NCI-H1092 (cell line): ENCODE data around the gene TTC33.
"Not testable (repeated sequence)": the region's sequence is repeated elsewhere in the genome, so short reads cannot be mapped to it uniquely, and the experiment has no call there.

Source experiments
- DNase-seq: peaks from one replicate; lab custom pipeline; 2025; lab: John Stamatoyannopoulos, UW

Gene TTC33

DNA sequence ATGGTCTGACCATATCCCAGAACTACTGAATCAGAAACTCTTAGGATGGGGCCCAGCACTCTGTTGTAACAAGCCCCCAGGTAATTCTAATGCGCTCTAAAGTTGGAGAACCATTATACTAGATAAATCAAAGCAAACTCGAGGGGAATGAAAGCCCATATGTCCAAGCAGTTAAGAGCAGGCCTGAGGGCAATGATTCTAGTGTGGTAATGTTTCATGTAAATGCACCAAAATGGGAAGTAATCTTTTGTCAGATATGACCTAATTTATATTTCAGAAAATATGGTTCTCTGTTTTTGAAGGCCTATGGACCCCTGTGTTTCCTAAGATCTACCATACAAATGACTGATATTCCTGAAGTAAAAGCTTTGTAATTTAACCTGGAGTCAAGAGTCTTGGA is 184.0 kb downstream of the TTC33 start:
- DNase-seq: no peak

DNA sequence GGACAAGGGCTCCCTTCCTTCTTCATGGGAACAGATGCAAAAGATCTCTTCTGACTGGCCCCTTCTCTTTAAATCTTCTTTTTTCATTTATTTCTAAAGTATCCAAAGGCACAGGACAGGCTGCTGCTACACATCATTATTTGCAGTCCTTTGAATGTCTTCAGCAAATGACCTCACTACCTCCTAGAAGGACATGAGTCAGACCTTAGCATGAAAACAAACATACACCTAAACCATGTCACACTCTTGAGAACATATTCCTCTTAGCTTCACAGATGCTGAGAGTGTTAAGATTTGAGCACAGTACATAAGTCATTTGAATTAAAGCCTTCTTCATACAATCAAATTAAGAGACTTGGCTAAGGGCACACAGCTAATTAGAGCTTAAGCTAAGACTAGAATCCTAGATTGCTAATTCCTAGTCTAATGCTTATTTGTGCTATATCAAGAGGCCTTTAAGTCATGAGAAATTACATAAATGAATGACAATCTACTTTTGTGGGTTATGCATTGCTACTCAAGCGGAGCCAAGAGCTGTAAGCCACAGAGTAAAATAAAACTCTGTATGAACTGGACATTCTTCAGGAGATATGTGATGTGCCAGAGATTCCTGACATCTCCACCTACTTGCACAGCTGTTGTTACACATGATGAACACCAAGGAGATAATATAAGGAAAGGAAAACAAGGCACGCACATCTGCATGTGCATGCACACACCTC is 185.2 kb downstream of the TTC33 start:
- DNase-seq: no peak

DNA sequence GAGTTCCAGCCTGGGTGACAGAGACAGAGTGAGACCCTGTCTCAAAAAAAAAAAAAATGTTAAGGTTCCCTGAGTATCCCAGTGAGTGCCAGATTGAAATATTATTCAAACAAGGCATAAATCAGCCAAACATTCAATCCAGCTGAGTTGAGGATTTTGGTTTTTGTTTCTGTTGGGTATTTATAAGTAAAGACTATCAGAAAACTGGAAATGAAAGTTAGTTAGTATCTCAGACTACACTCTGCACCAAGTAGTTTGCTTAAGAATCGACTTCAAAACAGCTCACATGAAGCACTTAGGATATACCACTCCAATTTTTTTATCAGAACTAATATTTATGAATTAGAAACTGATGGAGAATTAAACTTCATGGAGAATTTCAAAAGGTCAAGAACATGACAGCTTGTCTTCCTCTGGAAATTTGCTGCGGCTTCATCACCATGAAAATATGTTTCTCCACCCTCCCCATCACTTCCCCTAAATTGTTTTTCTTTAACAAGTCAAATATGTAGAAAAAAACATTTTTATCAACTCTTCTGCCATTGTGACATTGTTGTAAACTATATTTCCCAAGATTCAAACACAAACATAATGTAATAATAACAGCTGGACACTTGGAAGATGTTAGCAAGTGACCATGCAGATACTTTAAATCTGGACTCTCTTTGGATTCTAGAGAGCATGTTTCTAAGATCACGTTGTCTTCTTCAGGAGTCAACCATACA is 186.1 kb downstream of the TTC33 start:
- DNase-seq: no peak

DNA sequence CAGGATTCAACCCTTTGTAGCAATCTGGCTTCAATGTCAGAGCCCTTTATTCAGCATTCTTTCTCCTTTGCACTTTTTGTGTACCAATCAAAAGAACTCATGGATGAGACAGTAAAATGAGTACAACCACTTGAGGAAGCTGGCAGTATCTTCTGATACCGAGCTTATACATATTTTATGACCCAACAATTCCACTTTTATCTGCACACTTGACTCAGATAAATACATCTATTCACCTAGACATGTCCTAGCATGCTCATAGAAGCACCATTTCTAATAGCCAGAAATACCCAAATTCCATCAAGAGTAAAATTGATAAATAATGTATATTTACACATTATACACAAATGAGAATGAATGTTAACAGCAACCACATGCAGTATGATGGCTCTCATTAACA is 187.2 kb downstream of the TTC33 start:
- no peak for DNase-seq

DNA sequence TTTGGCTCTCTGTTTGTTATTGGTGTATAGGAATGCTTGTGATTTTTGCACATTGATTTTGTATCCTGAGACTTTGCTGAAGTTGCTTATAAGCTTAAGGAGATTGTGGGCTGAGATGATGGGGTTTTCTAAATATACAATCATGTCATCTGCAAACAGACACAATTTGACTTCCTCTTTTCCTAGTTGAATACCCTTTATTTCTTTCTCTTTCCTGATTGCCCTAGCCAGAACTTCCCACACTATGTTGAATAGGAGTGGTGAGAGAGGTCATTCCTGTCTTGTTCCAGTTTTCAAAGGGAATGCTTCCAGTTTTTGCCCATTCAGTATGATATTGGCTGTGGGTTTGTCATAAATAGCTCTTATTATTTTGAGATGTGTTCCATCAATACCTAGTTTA is 192.6 kb downstream of the TTC33 start:
- not testable (repeated sequence) for DNase-seq

DNA sequence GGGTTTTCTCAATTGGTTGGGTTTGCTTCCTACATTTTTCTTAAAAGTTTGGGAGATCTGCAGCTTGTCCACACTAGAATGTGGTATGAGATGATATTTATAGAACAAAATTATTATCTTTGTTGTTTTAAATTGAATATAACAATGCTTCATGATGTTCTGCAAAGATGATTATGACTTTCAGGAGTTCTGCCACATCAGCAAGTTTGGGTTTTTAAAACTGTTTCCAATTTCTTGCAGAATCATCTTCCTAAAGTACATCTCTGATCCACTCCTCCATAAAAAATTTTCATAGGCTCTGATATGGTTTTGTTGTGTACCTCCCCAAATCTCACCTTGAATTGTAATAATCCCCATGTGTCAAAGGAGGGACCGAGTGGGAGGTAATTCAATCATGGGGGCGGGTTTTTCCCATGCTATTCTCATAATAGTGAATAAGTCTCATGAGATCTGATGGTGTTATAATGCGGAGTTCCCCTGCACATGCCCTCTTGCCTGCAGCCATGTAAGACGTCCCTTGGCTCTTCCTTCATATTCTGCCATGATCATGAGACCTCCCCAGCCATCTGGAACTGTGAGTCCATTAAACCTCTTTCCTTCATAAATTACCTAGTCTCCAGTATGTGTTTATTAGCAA is 195.2 kb downstream of the TTC33 start:
- DNase-seq: no peak

DNA sequence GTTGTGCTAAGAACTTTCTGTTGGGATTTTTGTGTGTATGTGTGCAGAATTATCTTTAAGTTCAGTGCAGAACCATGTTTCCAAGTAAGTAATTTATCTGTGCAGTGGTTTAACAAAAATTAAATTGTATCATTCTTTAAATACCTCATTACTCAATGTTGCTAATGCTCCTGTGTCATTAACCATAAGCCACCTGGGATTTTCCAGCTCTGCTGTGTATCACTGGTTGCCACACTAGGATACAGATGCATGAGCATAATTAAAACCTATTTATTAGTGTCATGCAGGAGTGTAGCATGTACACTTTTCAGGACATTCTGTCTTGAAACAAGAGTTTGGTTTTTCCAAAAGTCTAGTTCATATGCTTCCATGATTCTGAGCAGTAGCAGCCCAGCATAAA is 196.5 kb downstream of the TTC33 start:
- DNase-seq: no peak

DNA sequence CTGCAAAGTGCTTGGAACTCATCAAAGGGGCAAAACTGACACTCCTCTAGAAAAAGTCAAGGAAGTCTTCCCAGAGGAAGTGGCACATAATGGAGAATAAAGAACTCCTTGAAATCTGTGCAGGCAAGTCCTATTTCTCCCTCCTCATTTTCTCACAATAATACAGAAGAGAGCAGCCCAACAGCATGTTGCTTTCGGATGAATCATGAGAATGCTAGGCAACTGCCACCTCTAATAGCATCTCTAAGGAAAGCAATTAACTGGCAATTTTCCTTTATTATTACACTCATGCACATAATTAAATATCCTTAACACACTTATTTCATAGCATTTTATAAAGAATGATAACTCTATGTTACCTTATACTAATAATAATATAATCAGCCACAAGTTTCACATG is 198.3 kb downstream of the TTC33 start:
- no peak for DNase-seq

DNA sequence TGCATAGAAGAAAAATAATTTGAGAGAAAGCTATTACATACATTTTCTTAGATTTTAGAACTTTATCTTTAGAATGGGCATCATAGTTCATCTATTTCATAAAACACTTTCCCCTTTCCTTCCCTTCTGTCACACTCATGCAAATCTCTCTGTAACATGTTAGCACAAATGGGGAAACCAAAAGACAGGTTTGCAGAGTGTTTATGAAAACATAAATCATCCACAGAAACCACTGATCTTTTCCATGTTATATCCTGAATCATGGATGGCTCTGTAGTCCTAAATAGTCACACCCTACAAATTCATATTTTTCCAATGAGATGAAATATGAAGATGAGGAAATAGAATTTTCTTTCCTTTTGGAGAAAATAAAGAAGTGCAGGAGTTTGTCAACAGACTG is 198.9 kb downstream of the TTC33 start:
- DNase-seq: no peak

DNA sequence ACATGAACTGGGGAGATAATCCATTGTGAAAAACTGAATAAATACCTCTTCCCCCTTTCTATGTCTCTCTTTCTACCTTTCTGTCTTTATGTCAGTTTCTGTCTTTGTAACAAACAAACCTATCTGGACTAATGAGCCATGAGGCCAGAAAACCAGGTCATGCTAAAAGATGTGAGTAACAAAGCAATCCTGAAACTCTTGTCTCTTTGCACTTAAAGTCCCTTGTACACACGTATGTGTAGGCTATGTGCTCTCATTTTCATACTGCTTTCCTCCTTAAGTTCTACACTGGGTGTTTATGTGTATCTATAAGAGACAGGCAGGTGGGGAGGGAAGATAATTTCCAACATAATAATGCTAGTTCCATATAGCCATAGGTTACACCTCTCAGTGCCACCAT is 199.9 kb downstream of the TTC33 start:
- no peak for DNase-seq

DNA sequence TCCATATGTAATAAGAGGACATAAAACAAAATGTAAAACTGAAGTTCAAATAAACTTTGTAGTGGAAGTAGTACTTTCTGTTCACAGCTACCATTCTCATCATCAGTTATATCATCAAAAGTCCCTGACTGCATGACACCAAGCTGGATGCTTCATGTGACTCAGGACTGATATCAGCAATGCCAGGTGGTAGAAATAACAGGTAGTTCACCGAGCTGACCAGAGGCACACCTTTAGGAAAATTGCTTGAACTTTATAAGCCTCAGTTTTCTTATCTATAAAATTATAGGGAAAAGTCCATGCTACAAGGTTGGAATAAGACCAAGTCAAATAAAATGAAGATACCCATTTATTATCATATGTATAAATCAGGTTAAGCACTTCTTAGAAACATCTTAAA is 200.9 kb downstream of the TTC33 start:
- DNase-seq: no peak

DNA sequence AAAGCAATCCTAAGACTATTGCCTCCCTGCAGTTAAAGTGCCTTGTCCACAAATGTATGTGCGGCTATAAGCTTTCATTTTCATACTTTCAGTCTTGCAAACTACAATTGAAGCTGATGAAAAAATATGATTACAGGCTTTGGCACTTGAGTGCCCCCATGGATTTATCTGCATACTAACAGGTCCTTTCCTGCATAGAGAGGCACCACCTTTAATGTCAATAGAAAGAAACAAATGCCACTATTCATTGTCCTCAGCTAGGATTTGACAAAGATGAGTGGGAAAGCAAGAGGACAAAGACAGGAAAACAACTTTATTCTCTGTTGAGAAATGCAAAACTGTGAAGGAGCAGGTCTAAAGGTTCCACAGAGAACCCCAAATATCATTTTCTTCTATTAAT is 201.7 kb downstream of the TTC33 start:
- no peak for DNase-seq

DNA sequence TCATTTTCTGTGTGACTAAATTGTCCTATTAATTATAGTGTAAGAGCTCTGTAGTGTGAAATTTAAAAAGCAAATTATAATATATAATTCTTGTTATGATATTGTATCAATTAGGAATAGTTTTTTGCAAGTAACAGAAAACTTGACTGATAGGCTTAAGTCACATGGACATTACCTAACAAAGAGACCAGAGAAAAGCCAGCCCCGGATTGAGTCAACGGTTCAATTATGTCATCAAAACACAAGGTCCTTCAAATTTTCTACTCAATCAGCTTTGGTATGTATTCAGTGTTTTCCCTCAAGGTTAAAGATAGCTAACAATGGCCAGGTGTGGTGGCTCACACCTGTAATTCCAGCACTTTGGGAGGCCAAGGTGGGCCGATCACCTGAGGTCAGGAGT is 202.8 kb downstream of the TTC33 start:
- no peak for DNase-seq

DNA sequence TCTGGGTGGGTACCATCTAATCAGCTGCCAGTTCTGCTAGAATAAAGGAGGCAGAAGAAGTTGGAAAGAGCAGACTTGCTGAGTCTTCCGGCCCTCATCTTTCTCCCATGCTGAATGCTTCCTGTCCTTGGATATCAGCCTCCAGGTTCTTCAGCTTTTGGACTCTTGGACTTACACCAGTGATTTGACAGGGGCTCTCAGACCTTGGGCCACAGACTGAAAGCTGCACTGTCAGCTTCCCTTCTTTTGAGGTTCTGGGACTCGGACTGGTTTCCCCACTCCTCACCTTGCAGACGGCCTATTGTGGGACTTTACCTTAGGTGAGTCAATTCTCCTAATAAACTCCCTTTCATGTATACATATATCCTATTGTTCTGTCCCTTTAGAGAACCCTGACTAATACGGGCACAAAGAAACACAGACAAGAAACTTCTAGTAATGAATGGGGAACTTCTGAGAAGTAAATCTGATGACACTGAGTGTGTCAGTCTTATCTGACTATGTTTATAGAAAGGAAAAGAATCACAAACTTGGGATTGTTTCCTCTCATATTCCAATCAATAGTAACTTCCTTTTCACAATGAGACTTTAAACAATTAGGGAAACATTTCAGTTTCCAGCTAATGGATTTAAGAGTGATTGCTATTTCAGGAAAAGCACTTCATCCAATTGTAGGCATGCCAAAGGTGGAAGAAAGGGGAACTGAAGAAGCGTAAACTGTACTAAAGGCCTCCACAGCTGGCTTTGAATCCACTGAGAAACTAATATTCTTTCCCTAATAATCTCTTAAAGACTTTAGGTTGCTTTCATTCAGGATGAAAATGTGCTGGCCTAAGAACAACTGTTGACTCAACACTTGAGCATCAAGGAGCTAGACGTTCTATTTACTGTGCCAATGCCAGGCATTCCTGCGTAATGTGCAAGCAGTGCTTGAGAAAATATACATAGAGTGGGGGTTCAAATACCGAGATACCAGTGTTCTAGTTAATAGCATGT is 204.0 kb downstream of the TTC33 start:
- no peak for DNase-seq

DNA sequence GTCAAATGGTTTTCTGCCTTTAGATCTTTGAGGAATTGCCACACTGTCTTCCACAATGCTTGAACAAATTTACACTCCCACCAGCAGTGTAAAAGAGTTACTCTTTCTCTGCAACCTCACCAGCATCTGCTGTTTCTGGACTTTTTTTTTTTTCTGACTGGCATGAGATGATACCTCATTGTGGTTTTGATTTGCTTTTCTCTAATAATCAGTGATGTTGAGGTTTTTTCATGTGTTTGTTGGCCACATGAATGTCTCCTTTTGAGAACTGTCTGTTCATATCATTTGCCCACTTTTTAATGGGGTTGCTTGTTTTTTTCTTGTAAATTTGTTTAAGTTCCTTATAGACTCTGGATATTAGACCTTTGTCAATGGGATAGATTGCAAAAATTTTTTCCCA is 205.3 kb downstream of the TTC33 start:
- DNase-seq: no peak

DNA sequence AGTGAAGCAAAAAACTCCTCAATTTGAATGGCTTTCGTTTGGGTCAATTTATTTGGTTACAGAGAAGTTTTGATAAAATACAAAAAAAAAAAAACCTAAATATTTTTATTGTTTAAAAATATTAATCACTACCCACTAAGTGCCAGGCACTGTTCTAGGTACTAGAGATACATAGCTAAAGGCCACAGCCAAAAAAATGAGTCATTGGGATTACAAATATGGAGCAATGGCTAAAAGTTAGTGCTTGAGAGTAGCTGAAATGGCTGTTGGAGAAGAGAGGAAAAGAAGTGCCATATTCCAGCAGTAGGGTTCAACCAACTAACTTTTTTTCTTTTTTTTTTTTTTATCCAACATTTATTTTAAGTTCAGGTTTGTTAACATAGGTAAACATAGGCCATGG is 206.1 kb downstream of the TTC33 start:
- DNase-seq: no peak

DNA sequence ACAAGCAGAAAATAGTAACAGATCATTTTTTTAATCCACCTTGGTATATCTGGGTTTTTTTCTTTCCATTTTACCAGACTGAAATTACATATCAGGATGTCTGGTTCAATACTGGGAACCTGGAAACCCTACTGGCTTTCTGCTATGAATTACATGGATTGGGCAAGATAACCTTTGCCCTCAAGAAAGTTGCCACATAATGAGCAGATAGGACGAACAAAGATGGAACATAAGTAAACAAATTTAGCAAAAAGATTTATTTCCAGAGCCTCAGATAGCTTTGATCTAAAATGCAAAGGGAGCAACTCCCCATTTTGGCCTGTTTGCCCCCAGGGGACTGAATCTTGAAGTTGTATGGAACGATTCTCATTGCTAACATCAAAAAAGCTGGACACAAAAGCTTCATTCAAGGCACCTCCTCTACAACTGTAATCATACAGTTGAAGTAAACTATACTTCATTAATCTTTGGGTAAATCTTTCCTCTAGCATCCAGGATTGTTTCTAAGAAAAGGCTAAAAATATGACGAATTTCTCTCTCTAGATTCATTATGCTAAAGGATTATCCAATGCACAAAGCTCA is 207.7 kb downstream of the TTC33 start:
- DNase-seq: no peak

DNA sequence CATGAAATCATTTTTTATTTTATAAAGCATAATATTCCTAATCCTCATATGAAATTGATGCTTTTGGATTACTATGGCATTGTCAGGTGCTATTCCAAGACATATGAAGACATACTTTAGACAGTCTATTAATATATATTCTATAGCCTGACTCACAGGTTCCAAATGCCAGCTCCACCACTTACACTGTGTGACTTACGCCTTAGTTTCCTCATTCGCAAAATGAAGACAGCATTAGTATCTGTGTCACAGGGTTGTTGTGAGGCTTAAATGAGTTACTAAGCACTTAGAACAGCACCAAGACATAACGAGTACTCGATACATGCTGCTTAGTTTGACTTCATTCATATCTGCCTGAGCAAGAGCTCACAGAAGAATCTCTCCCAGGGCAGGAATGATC is 208.2 kb downstream of the TTC33 start:
- no peak for DNase-seq

DNA sequence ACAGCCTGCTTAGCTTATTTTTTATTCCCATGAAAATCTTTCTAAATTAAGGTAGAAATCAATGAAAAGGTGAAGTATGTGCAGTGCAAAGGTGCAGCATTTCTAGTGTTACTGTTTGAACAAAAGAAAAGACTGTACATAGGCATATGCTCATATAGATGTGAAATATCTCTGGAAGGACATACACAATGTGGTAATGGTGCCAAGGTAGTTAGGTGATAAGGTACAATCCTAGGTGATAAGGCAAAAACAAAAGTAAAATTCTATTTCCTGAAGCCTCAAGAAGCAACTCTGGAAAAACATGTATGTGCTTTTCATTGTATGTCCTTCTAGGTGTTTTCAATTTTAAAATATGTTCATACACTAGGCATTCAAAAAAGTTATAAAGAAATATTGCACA is 215.5 kb downstream of the TTC33 start:
- DNase-seq: no peak

DNA sequence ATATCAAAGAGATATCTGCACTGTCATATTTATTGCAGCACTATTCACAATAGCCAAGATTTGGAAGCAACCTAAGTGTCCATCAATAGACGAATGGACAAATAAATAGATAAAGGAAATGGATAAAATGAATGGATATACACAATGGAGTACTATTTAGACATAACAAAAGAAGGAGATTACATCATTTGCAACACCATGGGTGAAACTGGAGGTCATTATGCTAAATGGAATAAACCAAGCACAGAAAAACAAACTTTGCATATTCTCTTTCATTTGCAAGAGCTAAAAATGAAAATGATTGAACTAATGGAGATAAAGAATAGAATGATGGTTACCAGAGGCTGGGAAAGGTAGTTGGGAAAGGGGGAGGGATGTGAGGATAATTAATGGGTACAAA is 231.1 kb downstream of the TTC33 start:
- no peak for DNase-seq

DNA sequence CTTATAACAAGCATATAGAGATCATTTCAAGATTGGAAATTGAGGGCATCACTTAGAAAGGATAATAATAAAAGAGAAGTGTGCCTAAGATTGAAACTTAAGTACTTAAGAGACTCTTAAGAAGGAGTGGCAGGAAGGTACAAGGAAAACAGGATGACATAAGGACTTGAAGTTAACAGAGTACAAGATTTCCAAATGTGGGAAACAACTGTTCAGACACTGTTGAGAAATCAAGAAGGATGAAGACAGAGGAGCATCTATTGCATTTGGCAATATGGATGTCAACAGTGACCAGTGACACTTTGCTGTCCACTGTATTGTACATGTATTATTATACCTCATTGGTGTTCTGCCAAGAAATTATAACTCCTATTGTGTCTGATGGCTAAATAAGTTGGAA is 233.8 kb downstream of the TTC33 start:
- no peak for DNase-seq
